Measurements from ENCODE around the gene HARBI1.

The HARBI1 gene, protein sequence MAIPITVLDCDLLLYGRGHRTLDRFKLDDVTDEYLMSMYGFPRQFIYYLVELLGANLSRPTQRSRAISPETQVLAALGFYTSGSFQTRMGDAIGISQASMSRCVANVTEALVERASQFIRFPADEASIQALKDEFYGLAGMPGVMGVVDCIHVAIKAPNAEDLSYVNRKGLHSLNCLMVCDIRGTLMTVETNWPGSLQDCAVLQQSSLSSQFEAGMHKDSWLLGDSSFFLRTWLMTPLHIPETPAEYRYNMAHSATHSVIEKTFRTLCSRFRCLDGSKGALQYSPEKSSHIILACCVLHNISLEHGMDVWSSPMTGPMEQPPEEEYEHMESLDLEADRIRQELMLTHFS

GRCh38 chr11:46617134-46617971 is at the start of gene HARBI1, which contains the start of gene ATG13:
Gene HARBI1, minus strand, starts transcription at chr11:46617227. Its CDS starts 990 bp downstream, at chr11:46616237.
Gene ATG13, plus strand, starts transcription at chr11:46617553. Its CDS starts 26,739 bp downstream, at chr11:46644292.
- H3K4me1 ChIP-seq (ENCODE audit: control insufficient read depth, insufficient read depth, low read length) = 0 out of 2 replicates have a peak, but pooled peaks cover 3% of the 10 kb centered on the region
- peak within 1 kb of the TSS; percentile 100 for H3K4me3 ChIP-seq (ENCODE audit: low read depth, low read length)
- H3K36me3 ChIP-seq (ENCODE audit: control insufficient read depth, insufficient read depth, low read length) = peaks cover 7% of the 10 kb centered on the region
- H3K9me3 ChIP-seq (ENCODE audit: control insufficient read depth, insufficient read depth, low read depth, low read length) = no peaks in the 10 kb centered on the region
- H3K27ac ChIP-seq (ENCODE audit: low read depth, low read length) = peak within 1 kb of the TSS; percentile 99
- no peaks in the 10 kb centered on the region for H3K27me3 ChIP-seq (ENCODE audit: control insufficient read depth, insufficient read depth, low read length)
- H3K9ac ChIP-seq (ENCODE audit: low read length) = peak within 1 kb of the TSS; percentile 99

DNA sequence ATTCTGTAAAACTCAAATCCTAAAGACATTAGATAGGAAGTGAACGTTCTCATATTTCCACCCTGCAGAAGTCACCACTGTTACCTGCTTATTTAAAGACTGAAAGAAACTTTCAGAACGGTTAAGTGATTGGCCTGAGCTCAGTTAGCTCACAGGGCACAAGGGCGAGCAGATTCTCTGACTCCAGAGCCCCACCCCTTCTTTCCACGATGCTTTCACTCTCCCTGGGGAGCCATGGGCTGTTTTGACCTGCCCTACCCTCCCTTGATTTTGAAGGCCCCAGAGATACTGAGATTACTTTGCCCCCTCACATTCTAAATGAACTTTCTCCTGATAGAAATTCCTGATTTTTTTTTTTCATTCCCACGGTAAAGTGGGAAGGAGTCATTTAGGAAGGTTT is 49.5 kb upstream of the HARBI1 start:
- Histone ChIP-seq H3K27ac (ENCODE audit: low read depth, low read length) (no peak overlapping the region), H3K4me3 (ENCODE audit: low read depth, low read length) (no peak overlapping the region), H3K9me3 (ENCODE audit: control insufficient read depth, insufficient read depth, low read depth, low read length) (no peaks in the 10 kb centered on the region), H3K27me3 (ENCODE audit: control insufficient read depth, insufficient read depth, low read length) (no peaks in the 10 kb centered on the region), H3K4me1 (ENCODE audit: control insufficient read depth, insufficient read depth, low read length) (no peaks in the 10 kb centered on the region), H3K9ac (ENCODE audit: low read length) (no peak overlapping the region), H3K36me3 (ENCODE audit: control insufficient read depth, insufficient read depth, low read length) (peaks cover 81% of the 10 kb centered on the region)

DNA sequence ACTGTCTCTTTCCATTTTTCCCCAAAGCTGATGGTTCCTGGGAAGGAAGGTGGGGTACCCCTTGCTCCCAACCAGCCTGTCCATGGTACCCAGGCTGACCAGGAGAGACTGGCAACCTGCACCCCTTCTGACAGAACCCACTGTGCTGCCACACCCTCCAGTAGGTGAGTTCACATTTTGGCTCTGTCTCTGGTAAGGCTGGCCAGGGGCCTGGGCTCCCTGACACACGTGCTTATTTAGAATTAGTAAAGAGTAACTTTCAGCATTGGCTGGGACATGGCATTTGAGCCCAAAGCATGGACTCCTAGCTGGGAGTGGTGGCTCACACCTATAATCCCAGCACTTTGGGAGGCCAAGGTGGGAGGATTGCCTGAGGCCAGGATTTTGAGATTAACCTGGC is 48.3 kb upstream of the HARBI1 start:
- Histone ChIP-seq H3K4me3 (ENCODE audit: low read depth, low read length) (no peak overlapping the region), H3K9me3 (ENCODE audit: control insufficient read depth, insufficient read depth, low read depth, low read length) (no peaks in the 10 kb centered on the region), H3K4me1 (ENCODE audit: control insufficient read depth, insufficient read depth, low read length) (no peaks in the 10 kb centered on the region), H3K27ac (ENCODE audit: low read depth, low read length) (no peak overlapping the region), H3K9ac (ENCODE audit: low read length) (no peak overlapping the region), H3K27me3 (ENCODE audit: control insufficient read depth, insufficient read depth, low read length) (no peaks in the 10 kb centered on the region), H3K36me3 (ENCODE audit: control insufficient read depth, insufficient read depth, low read length) (peaks cover 73% of the 10 kb centered on the region)

DNA sequence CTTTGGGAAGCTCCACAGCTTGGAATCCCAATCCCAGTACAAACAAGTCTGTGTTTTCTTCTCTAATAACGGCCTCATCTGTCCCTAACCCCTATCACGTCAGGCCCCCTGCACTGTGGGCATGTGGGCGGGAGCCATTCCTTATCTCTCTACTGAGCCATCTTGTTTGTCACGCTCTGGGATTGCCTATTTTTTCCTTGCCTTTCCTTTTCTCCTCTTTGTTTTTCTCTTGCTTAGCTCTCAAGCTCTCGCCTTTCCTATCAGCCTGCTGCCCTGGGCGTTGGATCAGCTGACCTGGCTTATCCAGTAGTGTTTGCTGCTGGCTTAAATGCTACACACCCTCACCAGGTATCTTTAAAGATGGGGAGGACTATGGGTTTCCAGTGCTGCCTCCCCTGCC is 47.6 kb upstream of the HARBI1 start:
- no peak overlapping the region for H3K4me3 ChIP-seq (ENCODE audit: low read depth, low read length)
- H3K4me1 ChIP-seq (ENCODE audit: control insufficient read depth, insufficient read depth, low read length) = no peaks in the 10 kb centered on the region
- no peaks in the 10 kb centered on the region for H3K27me3 ChIP-seq (ENCODE audit: control insufficient read depth, insufficient read depth, low read length)
- H3K9me3 ChIP-seq (ENCODE audit: control insufficient read depth, insufficient read depth, low read depth, low read length) = no peaks in the 10 kb centered on the region
- H3K27ac ChIP-seq (ENCODE audit: low read depth, low read length) = no peak overlapping the region
- no peak overlapping the region for H3K9ac ChIP-seq (ENCODE audit: low read length)
- H3K36me3 ChIP-seq (ENCODE audit: control insufficient read depth, insufficient read depth, low read length) = peaks cover 73% of the 10 kb centered on the region

DNA sequence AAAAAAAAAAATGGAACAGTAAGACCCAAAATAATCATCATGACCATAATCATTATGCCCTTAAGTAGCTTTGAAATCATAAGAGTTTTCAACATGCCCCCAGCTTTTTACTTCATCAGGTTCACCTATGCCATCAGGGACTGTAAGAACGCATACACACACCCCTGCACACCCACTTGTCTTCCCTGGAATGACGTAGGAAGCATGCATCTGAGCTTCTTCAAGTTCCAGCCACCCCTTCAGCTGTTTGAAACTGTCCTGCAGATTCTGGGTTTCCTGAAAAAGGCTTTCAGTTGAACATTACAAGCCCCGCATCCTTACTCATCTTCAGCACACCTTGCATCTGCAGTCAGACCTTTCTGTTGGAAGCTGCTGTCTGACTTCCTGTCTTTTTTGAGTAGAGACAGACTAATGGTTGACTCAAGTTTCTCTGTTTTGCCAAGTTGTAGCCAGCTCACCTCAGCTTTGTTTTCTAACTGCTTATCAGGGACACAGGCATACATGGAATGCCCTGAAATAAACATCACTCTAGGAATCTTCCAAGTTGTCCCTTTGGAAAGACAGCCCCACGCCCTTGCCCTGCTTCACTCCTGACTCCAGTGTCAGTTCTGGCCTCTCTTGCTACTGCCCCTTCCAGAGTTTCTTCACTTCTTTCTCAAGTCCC is 46.4 kb upstream of the HARBI1 start:
- H3K36me3 ChIP-seq (ENCODE audit: control insufficient read depth, insufficient read depth, low read length) = peaks cover 73% of the 10 kb centered on the region
- no peak overlapping the region for H3K27ac ChIP-seq (ENCODE audit: low read depth, low read length)
- no peak overlapping the region for H3K4me3 ChIP-seq (ENCODE audit: low read depth, low read length)

DNA sequence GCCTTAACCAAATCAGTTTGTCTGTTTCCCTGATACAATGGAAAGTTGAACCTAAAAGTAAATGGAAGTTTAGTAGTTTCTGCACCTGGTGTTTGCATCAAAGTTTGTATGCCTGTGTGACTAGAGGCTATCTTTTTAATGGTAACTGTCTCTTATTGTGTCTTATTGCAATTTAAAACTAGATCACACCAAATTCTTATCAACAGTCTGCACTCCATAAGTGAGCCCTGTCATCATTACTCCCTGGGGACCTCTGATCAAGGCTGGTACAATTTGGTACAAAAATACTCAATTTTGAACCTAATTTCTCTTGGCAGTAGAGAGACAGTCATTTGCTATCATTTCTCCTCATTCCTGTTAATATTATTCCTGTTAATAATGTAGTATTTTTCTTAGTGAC is 45.3 kb upstream of the HARBI1 start:
- Histone ChIP-seq H3K4me1 (ENCODE audit: control insufficient read depth, insufficient read depth, low read length) (no peaks in the 10 kb centered on the region), H3K9me3 (ENCODE audit: control insufficient read depth, insufficient read depth, low read depth, low read length) (no peaks in the 10 kb centered on the region), H3K27ac (ENCODE audit: low read depth, low read length) (no peak overlapping the region), H3K36me3 (ENCODE audit: control insufficient read depth, insufficient read depth, low read length) (peaks cover 73% of the 10 kb centered on the region), H3K27me3 (ENCODE audit: control insufficient read depth, insufficient read depth, low read length) (no peaks in the 10 kb centered on the region), H3K4me3 (ENCODE audit: low read depth, low read length) (no peak overlapping the region), H3K9ac (ENCODE audit: low read length) (no peak overlapping the region)

More for the DNA sequence above, 46.4 kb upstream of the HARBI1 start:
- H3K9me3 ChIP-seq (ENCODE audit: control insufficient read depth, insufficient read depth, low read depth, low read length) = no peaks in the 10 kb centered on the region
- no peaks in the 10 kb centered on the region for H3K27me3 ChIP-seq (ENCODE audit: control insufficient read depth, insufficient read depth, low read length)
- H3K9ac ChIP-seq (ENCODE audit: low read length) = no peak overlapping the region
- no peaks in the 10 kb centered on the region for H3K4me1 ChIP-seq (ENCODE audit: control insufficient read depth, insufficient read depth, low read length)

DNA sequence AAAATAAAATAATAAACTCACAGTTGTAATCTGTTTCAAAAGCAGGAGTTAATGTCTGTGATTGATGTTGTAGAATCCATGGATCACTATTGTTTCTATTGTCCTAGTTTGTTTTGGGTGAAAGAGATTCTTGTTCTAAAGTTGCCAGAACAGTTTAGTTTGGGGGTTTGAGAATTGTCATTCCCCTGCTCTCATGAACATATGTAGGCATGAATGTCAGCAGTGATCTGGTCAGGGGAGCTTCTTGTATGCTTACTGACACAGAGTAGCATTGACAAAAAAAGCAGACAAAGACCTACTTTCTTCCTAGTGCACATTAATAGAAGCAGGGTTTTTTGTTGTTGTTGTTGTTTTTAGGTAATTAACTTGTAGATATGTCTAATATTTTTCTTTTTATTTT is 44.8 kb upstream of the HARBI1 start:
- Histone ChIP-seq H3K36me3 (ENCODE audit: control insufficient read depth, insufficient read depth, low read length) (peaks cover 74% of the 10 kb centered on the region), H3K9ac (ENCODE audit: low read length) (no peak overlapping the region), H3K27me3 (ENCODE audit: control insufficient read depth, insufficient read depth, low read length) (no peaks in the 10 kb centered on the region), H3K4me3 (ENCODE audit: low read depth, low read length) (no peak overlapping the region), H3K9me3 (ENCODE audit: control insufficient read depth, insufficient read depth, low read depth, low read length) (no peaks in the 10 kb centered on the region), H3K27ac (ENCODE audit: low read depth, low read length) (no peak overlapping the region), H3K4me1 (ENCODE audit: control insufficient read depth, insufficient read depth, low read length) (no peaks in the 10 kb centered on the region)

GRCh38 chr11:46659908-46660307 is 42.9 kb upstream of the HARBI1 start:
- no peak overlapping the region for H3K9ac ChIP-seq (ENCODE audit: low read length)
- H3K27ac ChIP-seq (ENCODE audit: low read depth, low read length) = no peak overlapping the region
- no peak overlapping the region for H3K4me3 ChIP-seq (ENCODE audit: low read depth, low read length)
- H3K4me1 ChIP-seq (ENCODE audit: control insufficient read depth, insufficient read depth, low read length) = no peaks in the 10 kb centered on the region
- H3K36me3 ChIP-seq (ENCODE audit: control insufficient read depth, insufficient read depth, low read length) = peaks cover 70% of the 10 kb centered on the region
- H3K9me3 ChIP-seq (ENCODE audit: control insufficient read depth, insufficient read depth, low read depth, low read length) = no peaks in the 10 kb centered on the region
- no peaks in the 10 kb centered on the region for H3K27me3 ChIP-seq (ENCODE audit: control insufficient read depth, insufficient read depth, low read length)

DNA sequence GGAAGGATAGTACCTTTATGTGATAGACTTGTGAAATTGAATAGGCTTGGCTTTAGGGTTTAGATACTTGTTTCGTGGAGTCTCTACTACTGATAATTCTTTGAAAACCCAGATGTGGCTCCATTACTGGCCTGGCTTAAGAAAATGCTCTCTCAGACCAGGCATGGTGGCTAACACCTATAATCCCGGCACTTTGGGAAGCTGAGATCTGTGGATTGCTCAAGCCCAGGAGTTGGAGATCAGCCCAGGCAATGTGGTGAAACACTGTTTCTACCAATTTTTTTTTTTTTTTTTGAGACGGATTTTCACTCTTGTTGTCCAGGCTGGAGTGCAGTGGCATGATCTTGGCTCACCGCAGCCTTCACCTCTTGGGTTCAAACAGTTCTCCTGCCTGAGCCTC is 41.2 kb upstream of the HARBI1 start:
- Histone ChIP-seq H3K27me3 (ENCODE audit: control insufficient read depth, insufficient read depth, low read length) (no peaks in the 10 kb centered on the region), H3K4me1 (ENCODE audit: control insufficient read depth, insufficient read depth, low read length) (no peaks in the 10 kb centered on the region), H3K4me3 (ENCODE audit: low read depth, low read length) (no peak overlapping the region), H3K36me3 (ENCODE audit: control insufficient read depth, insufficient read depth, low read length) (peaks cover 71% of the 10 kb centered on the region), H3K9ac (ENCODE audit: low read length) (no peak overlapping the region), H3K27ac (ENCODE audit: low read depth, low read length) (no peak overlapping the region), H3K9me3 (ENCODE audit: control insufficient read depth, insufficient read depth, low read depth, low read length) (no peaks in the 10 kb centered on the region)

GRCh38 chr11:46657186-46657585 is 40.2 kb upstream of the HARBI1 start:
- Histone ChIP-seq H3K27ac (ENCODE audit: low read depth, low read length) (no peak overlapping the region), H3K36me3 (ENCODE audit: control insufficient read depth, insufficient read depth, low read length) (peaks cover 74% of the 10 kb centered on the region), H3K27me3 (ENCODE audit: control insufficient read depth, insufficient read depth, low read length) (no peaks in the 10 kb centered on the region), H3K9me3 (ENCODE audit: control insufficient read depth, insufficient read depth, low read depth, low read length) (no peaks in the 10 kb centered on the region), H3K9ac (ENCODE audit: low read length) (no peak overlapping the region), H3K4me1 (ENCODE audit: control insufficient read depth, insufficient read depth, low read length) (no peaks in the 10 kb centered on the region), H3K4me3 (ENCODE audit: low read depth, low read length) (no peak overlapping the region)

- peaks cover 82% of the 10 kb centered on the region for H3K36me3 ChIP-seq (ENCODE audit: control insufficient read depth, insufficient read depth, low read length)
Observed at GRCh38 chr11:46655631-46656030, 38.6 kb upstream of the HARBI1 start.

More at GRCh38 chr11:46655631-46656030, 38.6 kb upstream of the HARBI1 start:
- no peak overlapping the region for H3K4me3 ChIP-seq (ENCODE audit: low read depth, low read length)
- H3K4me1 ChIP-seq (ENCODE audit: control insufficient read depth, insufficient read depth, low read length) = no peaks in the 10 kb centered on the region
- no peaks in the 10 kb centered on the region for H3K27me3 ChIP-seq (ENCODE audit: control insufficient read depth, insufficient read depth, low read length)
- H3K27ac ChIP-seq (ENCODE audit: low read depth, low read length) = no peak overlapping the region
- no peak overlapping the region for H3K9ac ChIP-seq (ENCODE audit: low read length)
- no peaks in the 10 kb centered on the region for H3K9me3 ChIP-seq (ENCODE audit: control insufficient read depth, insufficient read depth, low read depth, low read length)
